Stimulated activated CD4-positive, alpha-beta T cell treated with anti-CD3 and anti-CD28 coated beads, Interleukin-4, amount 100 ng/mL, for 1 hour (primary cell): ENCODE measurements around the gene CAPG.
"Not testable (repeated sequence)": the region's sequence is repeated elsewhere in the genome, so short reads cannot be mapped to it uniquely, and the experiment has no call there.

Experiments used
- DNase-seq: peaks from one replicate; pipeline ENCODE4 v3.0.0-alpha.2; 2020

The CAPG gene

GRCh38 chr2:85409845-85410583, at the start of gene CAPG:
TSS of gene CAPG (minus strand) at chr2:85410366. CDS start at chr2:85402145, 8,221 bp downstream.
- peak; percentile 36 for DNase-seq

GRCh38 chr2:85459771-85460170, 49.6 kb upstream of the CAPG start:
- DNase-seq = no peak

GRCh38 chr2:85458601-85459563, 48.7 kb upstream of the CAPG start:
- no peak for DNase-seq

- DNase-seq = no peak
Measured at GRCh38 chr2:85457877-85458316, 47.7 kb upstream of the CAPG start.

GRCh38 chr2:85457043-85457442, 46.9 kb upstream of the CAPG start:
- DNase-seq = no peak

GRCh38 chr2:85455552-85456090, 45.5 kb upstream of the CAPG start:
- DNase-seq = no peak

- no peak for DNase-seq
Measured at GRCh38 chr2:85453571-85453970, 43.4 kb upstream of the CAPG start.

GRCh38 chr2:85452237-85452636, 42.1 kb upstream of the CAPG start:
- DNase-seq = no peak

GRCh38 chr2:85449214-85449588, 39.0 kb upstream of the CAPG start:
- DNase-seq = no peak

GRCh38 chr2:85448461-85449213, 38.5 kb upstream of the CAPG start:
- no peak for DNase-seq

- DNase-seq = no peak
Measured at GRCh38 chr2:85447222-85447585, 37.0 kb upstream of the CAPG start.

- DNase-seq = no peak
Measured at GRCh38 chr2:85446296-85447221, 36.4 kb upstream of the CAPG start.

- DNase-seq = no peak
Measured at GRCh38 chr2:85445316-85446295, 35.4 kb upstream of the CAPG start.

- no peak for DNase-seq
Measured at GRCh38 chr2:85444629-85445172, 34.5 kb upstream of the CAPG start.

GRCh38 chr2:85441864-85442263, 31.7 kb upstream of the CAPG start:
- no peak for DNase-seq

- DNase-seq = no peak
Measured at GRCh38 chr2:85440729-85441128, 30.6 kb upstream of the CAPG start.

- no peak for DNase-seq
Measured at GRCh38 chr2:85439986-85440385, 29.8 kb upstream of the CAPG start.

- not testable (repeated sequence) for DNase-seq
Measured at GRCh38 chr2:85439569-85439968, 29.4 kb upstream of the CAPG start.

GRCh38 chr2:85439025-85439472, 28.9 kb upstream of the CAPG start:
- no peak for DNase-seq
